Cardiac muscle cell (in vitro differentiated cells and primary cell): ENCODE data around the gene ADGRD1. TPM values are rescaled to one million over a fixed set of nuclear protein-coding genes. Genes with fewer than 3 reads are reported as not detected.

ENCODE experiments used
- DNase-seq, 2 donors: peaks; one replicate each; pipeline versions ENCODE4 v3.0.0 to v3.0.0-alpha.2; 2010 to 2017; ENCODE audit warnings: low read depth in 1 of 2, low spot score in 1 of 2
- H3K27ac ChIP-seq: fragments of 200-600 bp; sonication (generic); 2 replicates; pipeline ENCODE4 v1.5.1; 2016
- H3K27me3 ChIP-seq: fragments of 200-600 bp; sonication (generic); 2 replicates; pipeline ENCODE4 v1.6.0; 2016; ENCODE audit warnings: control low read depth
- H3K36me3 ChIP-seq: fragments of 200-600 bp; sonication (generic); 2 replicates; pipeline ENCODE4 v1.5.1; 2016; ENCODE audit warnings: control low read depth
- H3K4me1 ChIP-seq: fragments of 200-600 bp; sonication (generic); 2 replicates; pipeline ENCODE4 v1.8.1; 2017; ENCODE audit warnings: low read depth, mild to moderate bottlenecking, mixed run types
- H3K4me3 ChIP-seq: fragments of 200-600 bp; sonication (generic); 2 replicates; pipeline ENCODE4 v1.5.1; 2016; ENCODE audit warnings: mild to moderate bottlenecking
- H3K9me3 ChIP-seq: fragments of 200-600 bp; sonication (generic); 2 replicates; pipeline ENCODE4 v1.5.1; 2017; ENCODE audit warnings: low read depth, mild to moderate bottlenecking, control low read depth
- CTCF ChIP-seq: IDR thresholded peaks from 2 replicates; pipeline ENCODE4 v1.5.1; 2012; ENCODE audit warnings: low read depth, mild to moderate bottlenecking, low read length
- polyA plus RNA-seq: library from polyadenylated mRNA; unstranded; fragments of >200 nt; fragmentation: Nextera tagmentation; extraction: Ambion mirVana; gene quantifications from 2 replicates; pipeline ENCODE4 v1.2.1, GENCODE V29; 2016
- total RNA-seq: library from RNA; depleted of rRNA; stranded (reverse); fragments of >200 nt; gene quantifications from 2 replicates; pipeline ENCODE4 v1.2.3, GENCODE V29; 2016

ADGRD1 gene
- total and polyA plus RNA-seq, 2 experiments from 2014 or later = 66.6 to 74.0 TPM

GRCh38 chr12:131011165-131012079, 57.7 kb downstream of the ADGRD1 start:
- peak in 1 of 2 donors; percentile 4 for DNase-seq
- H3K4me3 ChIP-seq = no peak overlapping the region
- H3K27me3 ChIP-seq = no peaks in the 10 kb centered on the region
- H3K9me3 ChIP-seq = no peaks in the 10 kb centered on the region
- H3K36me3 ChIP-seq = peaks cover 12% of the 10 kb centered on the region
- no peak for TF ChIP-seq CTCF
- H3K4me1 ChIP-seq = no peaks in the 10 kb centered on the region
- H3K27ac ChIP-seq = no peak overlapping the region

GRCh38 chr12:131012279-131013069, 58.8 kb downstream of the ADGRD1 start:
- Histone ChIP-seq H3K4me3 (no peak overlapping the region), H3K27me3 (no peaks in the 10 kb centered on the region), H3K4me1 (no peaks in the 10 kb centered on the region), H3K36me3 (peaks cover 11% of the 10 kb centered on the region), H3K9me3 (no peaks in the 10 kb centered on the region), H3K27ac (no peak overlapping the region)
- TF ChIP-seq CTCF = no peak
- no peak for DNase-seq

- Histone ChIP-seq H3K9me3 (no peaks in the 10 kb centered on the region), H3K4me1 (no peaks in the 10 kb centered on the region), H3K27me3 (no peaks in the 10 kb centered on the region), H3K4me3 (no peak overlapping the region), H3K27ac (no peak overlapping the region), H3K36me3 (peaks cover 6% of the 10 kb centered on the region)
- no peak for DNase-seq
- no peak for TF ChIP-seq CTCF
These were observed 59.4 kb downstream of the ADGRD1 start for GRCh38 chr12:131013118-131013517.

DNA sequence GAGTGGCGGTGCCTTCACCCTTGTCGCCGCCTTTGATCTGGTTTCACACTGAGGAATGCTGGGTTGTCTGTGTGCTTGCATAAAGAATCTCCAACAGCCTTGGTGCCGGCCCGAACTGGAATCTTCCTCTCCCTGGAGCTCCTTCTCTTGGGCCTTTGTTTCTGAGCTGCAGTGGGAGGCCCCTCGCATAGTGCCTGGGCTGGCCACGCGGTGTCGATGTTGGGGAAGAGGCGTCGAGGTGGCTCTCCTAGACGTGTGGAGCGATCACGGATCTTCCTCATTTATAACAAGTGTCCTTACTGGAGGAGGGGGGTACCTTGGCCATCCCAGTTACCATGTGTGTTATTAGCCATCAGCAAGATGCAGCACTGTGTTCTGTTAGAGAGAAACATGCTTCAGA, 60.6 kb downstream of the ADGRD1 start:
- H3K9me3 ChIP-seq = no peaks in the 10 kb centered on the region
- no peak overlapping the region for H3K27ac ChIP-seq
- H3K4me1 ChIP-seq = no peaks in the 10 kb centered on the region
- peaks cover 6% of the 10 kb centered on the region for H3K36me3 ChIP-seq
- DNase-seq = no peak
- no peak overlapping the region for H3K4me3 ChIP-seq
- no peaks in the 10 kb centered on the region for H3K27me3 ChIP-seq
- TF ChIP-seq CTCF = no peak

DNA sequence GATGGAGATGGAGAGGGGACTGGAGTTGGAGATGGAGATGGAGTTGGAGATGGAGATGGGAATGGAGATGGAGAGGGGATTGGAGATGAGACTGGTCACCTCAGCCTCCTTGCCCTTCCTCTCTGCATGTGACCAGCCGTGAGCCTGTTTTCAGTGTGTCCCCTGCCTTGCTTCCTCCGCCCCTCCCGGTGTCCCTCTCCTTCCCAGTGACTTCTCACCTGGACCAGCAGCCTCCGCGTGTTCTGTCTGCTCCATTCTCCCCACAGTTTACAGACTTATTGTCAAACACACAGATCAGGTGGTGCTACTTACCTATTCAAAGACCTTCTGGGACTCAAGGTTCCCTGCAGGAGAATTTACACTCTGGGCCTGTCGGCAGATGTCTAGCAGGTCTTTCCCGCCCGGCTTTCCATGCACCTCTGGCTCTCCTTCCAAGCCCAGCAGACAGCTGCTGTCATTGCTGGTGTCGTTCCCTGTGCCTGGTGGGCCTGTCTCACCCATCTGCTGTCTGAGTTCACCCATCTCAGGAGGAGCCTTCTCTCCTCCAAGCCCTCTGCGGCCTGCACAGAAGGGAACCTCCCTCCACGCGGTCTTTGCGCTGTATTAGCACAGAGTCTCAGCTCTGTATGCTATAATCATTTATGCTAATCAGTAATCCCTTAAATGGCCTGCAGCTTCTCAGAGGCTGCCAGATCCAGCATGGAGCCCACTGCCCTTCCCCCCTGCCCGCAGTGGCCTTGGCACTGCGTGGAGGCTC, 62.1 kb downstream of the ADGRD1 start:
- Histone ChIP-seq H3K27ac (no peak overlapping the region), H3K4me1 (no peaks in the 10 kb centered on the region), H3K4me3 (no peak overlapping the region), H3K36me3 (no peaks in the 10 kb centered on the region), H3K27me3 (no peaks in the 10 kb centered on the region), H3K9me3 (no peaks in the 10 kb centered on the region)
- no peak for TF ChIP-seq CTCF
- no peak for DNase-seq
